ENCODE measurements around the gene RNF43.

The RNF43 gene

GRCh38 chr17:58415371-58416055, 1.8 kb downstream of the RNF43 start:
- peak overlapping the region; percentile 63; the same call in 1 of the 2 replicates for H3K4me3 ChIP-seq (ENCODE audit: low read length)
- no peak for TF ChIP-seq ZNF274 (IDR thresholded peaks at IDR 0.05; ENCODE audit: low read depth, low read length)

- TF ChIP-seq ZNF274 (IDR thresholded peaks at IDR 0.05; ENCODE audit: low read depth, low read length): no peak
- peak overlapping the region; percentile 31; the same call in 1 of the 2 replicates for H3K4me3 ChIP-seq (ENCODE audit: low read length)
Measured at GRCh38 chr17:58414596-58414997, 2.7 kb downstream of the RNF43 start.

GRCh38 chr17:58413684-58414083, 3.6 kb downstream of the RNF43 start:
- TF ChIP-seq ZNF274 (IDR thresholded peaks at IDR 0.05; ENCODE audit: low read depth, low read length): no peak
- H3K4me3 ChIP-seq (ENCODE audit: low read length): peak overlapping the region; percentile 31; the same call in 1 of the 2 replicates

GRCh38 chr17:58412961-58413586, 4.3 kb downstream of the RNF43 start:
- no peak for TF ChIP-seq ZNF274 (IDR thresholded peaks at IDR 0.05; ENCODE audit: low read depth, low read length)
- peak overlapping the region; percentile 31; the same call in 1 of the 2 replicates for H3K4me3 ChIP-seq (ENCODE audit: low read length)

GRCh38 chr17:58412064-58412703, 5.2 kb downstream of the RNF43 start:
- no peak overlapping the region; the same call in 1 of the 2 replicates for H3K4me3 ChIP-seq (ENCODE audit: low read length)
- TF ChIP-seq ZNF274 (IDR thresholded peaks at IDR 0.05; ENCODE audit: low read depth, low read length): no peak

GRCh38 chr17:58411408-58411894, 5.9 kb downstream of the RNF43 start:
- no peak overlapping the region; the same call in 1 of the 2 replicates for H3K4me3 ChIP-seq (ENCODE audit: low read length)
- TF ChIP-seq ZNF274 (IDR thresholded peaks at IDR 0.05; ENCODE audit: low read depth, low read length): no peak

- no peak for TF ChIP-seq ZNF274 (IDR thresholded peaks at IDR 0.05; ENCODE audit: low read depth, low read length)
- no peak overlapping the region; the same call in 1 of the 2 replicates for H3K4me3 ChIP-seq (ENCODE audit: low read length)
Measured at GRCh38 chr17:58410714-58411407, 6.5 kb downstream of the RNF43 start.

- no peak for TF ChIP-seq ZNF274 (IDR thresholded peaks at IDR 0.05; ENCODE audit: low read depth, low read length)
- no peak overlapping the region for H3K4me3 ChIP-seq (ENCODE audit: low read length)
Measured at GRCh38 chr17:58409432-58409831, 7.9 kb downstream of the RNF43 start.

- TF ChIP-seq ZNF274 (IDR thresholded peaks at IDR 0.05; ENCODE audit: low read depth, low read length): no peak
- no peak overlapping the region for H3K4me3 ChIP-seq (ENCODE audit: low read length)
Measured at GRCh38 chr17:58403311-58403710, 14.0 kb downstream of the RNF43 start.

- no peak overlapping the region for H3K4me3 ChIP-seq (ENCODE audit: low read length)
- no peak for TF ChIP-seq ZNF274 (IDR thresholded peaks at IDR 0.05; ENCODE audit: low read depth, low read length)
Measured at GRCh38 chr17:58402679-58403078, 14.7 kb downstream of the RNF43 start.

- TF ChIP-seq ZNF274 (IDR thresholded peaks at IDR 0.05; ENCODE audit: low read depth, low read length): no peak
- H3K4me3 ChIP-seq (ENCODE audit: low read length): no peak overlapping the region
Measured at GRCh38 chr17:58402047-58402446, 15.3 kb downstream of the RNF43 start.

GRCh38 chr17:58401287-58401686, 16.0 kb downstream of the RNF43 start:
- no peak for TF ChIP-seq ZNF274 (IDR thresholded peaks at IDR 0.05; ENCODE audit: low read depth, low read length)
- H3K4me3 ChIP-seq (ENCODE audit: low read length): no peak overlapping the region

- TF ChIP-seq ZNF274 (IDR thresholded peaks at IDR 0.05; ENCODE audit: low read depth, low read length): no peak
- no peak overlapping the region for H3K4me3 ChIP-seq (ENCODE audit: low read length)
Measured at GRCh38 chr17:58400826-58401225, 16.5 kb downstream of the RNF43 start.

- no peak for TF ChIP-seq ZNF274 (IDR thresholded peaks at IDR 0.05; ENCODE audit: low read depth, low read length)
Measured at GRCh38 chr17:58399974-58400373, 17.4 kb downstream of the RNF43 start.

More at GRCh38 chr17:58399974-58400373, 17.4 kb downstream of the RNF43 start:
- no peak overlapping the region for H3K4me3 ChIP-seq (ENCODE audit: low read length)

Data from GM08714 (cell line).